Mesothelial cell of epicardium (in vitro differentiated cells): Measurements from ENCODE around the gene CPVL. TPM values are rescaled to one million over a fixed set of nuclear protein-coding genes. Genes with fewer than 3 reads are reported as not detected.

ENCODE experiments used
- DNase-seq, 2 experiments: peaks; one replicate each; pipeline ENCODE4 v3.0.0; 2021; ENCODE audit warnings: low spot score in 2 of 2; ENCODE audit not compliant: unreplicated experiment in 2 of 2
- H3K27ac Mint-ChIP-seq: 2 replicates; pipeline ENCODE4 v1.8.0; 2021; ENCODE audit warnings: mixed read lengths
- H3K27me3 Mint-ChIP-seq: 2 replicates; pipeline ENCODE4 v1.8.0; 2021; ENCODE audit warnings: low read depth, mixed read lengths
- H3K36me3 Mint-ChIP-seq: 2 replicates; pipeline ENCODE4 v1.8.0; 2021; ENCODE audit warnings: mixed read lengths
- H3K4me1 Mint-ChIP-seq: 2 replicates; pipeline ENCODE4 v1.8.0; 2021; ENCODE audit warnings: mixed read lengths
- H3K4me3 Mint-ChIP-seq: 2 replicates; pipeline ENCODE4 v1.8.0; 2021; ENCODE audit warnings: mild to moderate bottlenecking, moderate library complexity, mixed read lengths
- H3K9me3 Mint-ChIP-seq: 2 replicates; pipeline ENCODE4 v1.8.0; 2021; ENCODE audit warnings: mixed read lengths
- CTCF ChIP-seq: fragments of 200-600 bp; sonication (generic); IDR thresholded peaks from one replicate; pipeline ENCODE4 v1.5.0; 2021; ENCODE audit warnings: antibody characterized with exemption; ENCODE audit not compliant: unreplicated experiment
- total RNA-seq: library from RNA; stranded (reverse); gene quantifications from 3 replicates; pipeline ENCODE4 v1.2.1, GENCODE V29; 2021

Gene CPVL
- total RNA-seq, 1 donor from 2014 or later, result 11.4 TPM

GRCh38 chr7:29161231-29161630 is 14.9 kb upstream of the CPVL start:
- peaks cover 11% of the 10 kb centered on the region for H3K9me3 Mint-ChIP-seq
- DNase-seq, result no peak
- H3K36me3 Mint-ChIP-seq, result peaks cover 6% of the 10 kb centered on the region
- TF ChIP-seq CTCF, result no peak
- H3K27ac Mint-ChIP-seq, result no peak overlapping the region
- peaks cover 1% of the 10 kb centered on the region for H3K27me3 Mint-ChIP-seq
- H3K4me3 Mint-ChIP-seq, result no peak overlapping the region
- peaks cover 27% of the 10 kb centered on the region for H3K4me1 Mint-ChIP-seq

DNA sequence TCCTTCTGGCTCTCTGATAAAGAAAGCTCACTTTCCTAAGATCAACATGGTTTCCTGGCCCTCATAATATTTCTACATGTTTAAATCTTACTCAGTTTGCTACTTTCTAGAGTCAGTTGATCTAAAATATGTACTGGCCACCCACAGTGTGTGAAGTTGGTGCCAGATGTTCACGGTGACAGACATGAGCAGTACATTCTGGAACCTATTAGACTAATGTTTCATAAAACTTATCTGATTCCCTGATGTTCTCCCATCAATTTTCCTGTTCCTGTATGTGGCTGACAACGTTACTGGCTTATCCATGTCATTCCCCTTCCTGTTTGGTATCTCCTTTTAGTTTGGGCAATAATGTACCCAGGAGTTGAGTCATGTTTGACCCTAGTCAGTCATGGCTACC is 13.7 kb upstream of the CPVL start:
- Mint-ChIP-seq H3K9me3 (peaks cover 4% of the 10 kb centered on the region), H3K4me1 (peaks cover 33% of the 10 kb centered on the region), H3K27me3 (peaks cover 1% of the 10 kb centered on the region), H3K36me3 (peaks cover 2% of the 10 kb centered on the region), H3K4me3 (no peak overlapping the region), H3K27ac (no peak overlapping the region)
- no peak for DNase-seq
- no peak for TF ChIP-seq CTCF

DNA sequence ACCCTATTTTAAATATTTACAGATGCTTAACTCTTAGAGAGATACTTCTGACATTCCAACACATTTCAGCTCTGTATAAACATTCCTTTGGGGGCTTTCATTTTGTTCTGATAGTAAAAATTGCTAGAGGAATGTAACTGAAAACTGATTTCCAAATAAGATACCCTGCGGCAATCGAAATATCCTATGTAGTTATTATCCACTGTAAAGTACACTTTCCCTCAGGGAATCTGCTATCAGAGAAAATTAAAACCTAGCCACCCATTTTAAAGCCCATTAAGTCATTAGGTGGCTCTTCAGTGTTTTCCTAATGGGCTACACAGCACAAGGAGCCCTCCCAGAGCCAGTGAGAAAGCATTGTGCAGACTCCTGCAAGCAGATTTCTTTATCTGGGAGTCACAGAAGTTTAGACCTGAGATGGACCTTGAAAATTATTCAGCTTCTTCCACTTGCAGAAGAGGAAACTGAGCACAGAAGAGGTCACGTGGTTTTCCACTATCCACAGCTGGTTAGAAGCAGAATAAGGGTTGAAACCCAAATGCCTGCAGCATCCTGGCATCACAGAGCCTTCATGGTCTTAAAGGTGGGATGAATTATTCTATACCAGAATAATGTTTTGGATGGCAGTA is 12.6 kb upstream of the CPVL start:
- Mint-ChIP-seq H3K9me3 (no peaks in the 10 kb centered on the region), H3K27ac (no peak overlapping the region)
- no peak for TF ChIP-seq CTCF

GRCh38 chr7:29156907-29157452 is 10.6 kb upstream of the CPVL start:
- Mint-ChIP-seq H3K36me3 (no peaks in the 10 kb centered on the region), H3K4me1 (peaks cover 33% of the 10 kb centered on the region), H3K27ac (no peak overlapping the region), H3K4me3 (no peak overlapping the region), H3K27me3 (peaks cover 1% of the 10 kb centered on the region), H3K9me3 (no peaks in the 10 kb centered on the region)
- no peak for DNase-seq
- no peak for TF ChIP-seq CTCF

More for the DNA sequence above, 12.6 kb upstream of the CPVL start:
- Mint-ChIP-seq H3K4me1 (peaks cover 33% of the 10 kb centered on the region), H3K36me3 (no peaks in the 10 kb centered on the region), H3K27me3 (peaks cover 1% of the 10 kb centered on the region), H3K4me3 (no peak overlapping the region)
- no peak for DNase-seq

DNA sequence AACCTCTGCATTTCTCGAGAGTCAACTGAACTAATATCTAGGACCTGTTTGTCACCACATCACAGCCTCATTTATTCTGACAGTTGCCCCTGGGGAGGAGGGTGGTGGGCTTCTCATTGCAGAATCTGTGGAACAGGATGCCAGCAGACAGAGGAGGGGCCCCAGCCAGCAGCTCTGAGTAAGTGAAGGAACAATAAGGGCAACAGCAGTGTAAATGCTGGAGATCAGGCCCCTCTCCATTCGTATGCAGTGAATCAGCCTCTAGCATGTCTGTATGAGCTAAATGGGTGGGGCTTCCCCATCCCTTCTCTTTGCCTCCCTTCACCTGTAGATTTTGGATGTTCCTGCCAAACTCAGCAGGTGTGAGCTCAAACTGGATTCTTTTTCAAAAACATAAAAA is 7.7 kb upstream of the CPVL start:
- Mint-ChIP-seq H3K4me1 (peaks cover 33% of the 10 kb centered on the region), H3K27ac (no peak overlapping the region), H3K36me3 (no peaks in the 10 kb centered on the region), H3K4me3 (no peak overlapping the region), H3K9me3 (no peaks in the 10 kb centered on the region), H3K27me3 (peaks cover 1% of the 10 kb centered on the region)
- no peak for TF ChIP-seq CTCF
- no peak for DNase-seq

GRCh38 chr7:29150856-29151255 is 4.5 kb upstream of the CPVL start:
- H3K36me3 Mint-ChIP-seq, result no peaks in the 10 kb centered on the region
- H3K4me3 Mint-ChIP-seq, result no peak overlapping the region
- no peak for DNase-seq
- H3K4me1 Mint-ChIP-seq, result peaks cover 15% of the 10 kb centered on the region
- no peaks in the 10 kb centered on the region for H3K9me3 Mint-ChIP-seq
- H3K27ac Mint-ChIP-seq, result no peak overlapping the region
- peaks cover 14% of the 10 kb centered on the region for H3K27me3 Mint-ChIP-seq
- TF ChIP-seq CTCF, result no peak
